ENCODE measurements around the gene ALDH7A1. TPM values are rescaled to one million over a fixed set of nuclear protein-coding genes. Genes with fewer than 3 reads are reported as not detected.
"Not testable (repeated sequence)": the region's sequence is repeated elsewhere in the genome, so short reads cannot be mapped to it uniquely, and the experiment has no call there.

ALDH7A1 gene
- total and polyA plus RNA-seq, 2 donors = 12.3 to 29.9 TPM

GRCh38 chr5:126519637-126520592, 75.1 kb downstream of the ALDH7A1 start:
- no peaks in the 10 kb centered on the region for H3K9me3 ChIP-seq (ENCODE audit: control insufficient read depth in 2 of 2, insufficient read depth in 1 of 2, low read length in 1 of 2)
- peaks cover 0 to 6% of the 10 kb centered on the region in 2 donors for H3K4me1 ChIP-seq (ENCODE audit: control insufficient read depth in 2 of 2, insufficient read depth in 2 of 2, low read length in 2 of 2)
- no peak overlapping the region for H3K4me3 ChIP-seq (ENCODE audit: low read length in 2 of 2)
- H3K27ac ChIP-seq (ENCODE audit: low read depth in 1 of 2, low read length in 1 of 2) = peak overlapping the region; percentile 19 to 71
- no peaks in the 10 kb centered on the region for H3K27me3 ChIP-seq (ENCODE audit: control insufficient read depth in 2 of 2, insufficient read depth in 1 of 2, low read length in 1 of 2)
- DNase-seq (ENCODE audit: low read depth in 6 of 9, low spot score in 9 of 9) = no peak
- no peaks in the 10 kb centered on the region for H3K36me3 ChIP-seq (ENCODE audit: control insufficient read depth in 2 of 2, insufficient read depth in 2 of 2, low read length in 1 of 2)
- 63% methylated on average over 6 of the region's 6 CpGs for WGBS

GRCh38 chr5:126519223-126519622, 75.8 kb downstream of the ALDH7A1 start:
- not testable (repeated sequence) for H3K27ac ChIP-seq (ENCODE audit: low read depth in 1 of 2, low read length in 1 of 2); H3K4me3 ChIP-seq (ENCODE audit: low read length in 2 of 2); H3K4me1 ChIP-seq (ENCODE audit: control insufficient read depth in 2 of 2, insufficient read depth in 2 of 2, low read length in 2 of 2); DNase-seq (ENCODE audit: low read depth in 6 of 9, low spot score in 9 of 9); H3K9me3 ChIP-seq (ENCODE audit: control insufficient read depth in 2 of 2, insufficient read depth in 1 of 2, low read length in 1 of 2); H3K27me3 ChIP-seq (ENCODE audit: control insufficient read depth in 2 of 2, insufficient read depth in 1 of 2, low read length in 1 of 2); H3K36me3 ChIP-seq (ENCODE audit: control insufficient read depth in 2 of 2, insufficient read depth in 2 of 2, low read length in 1 of 2)
- 85% methylated on average over 4 of the region's 4 CpGs for WGBS

- Histone ChIP-seq H3K36me3 (ENCODE audit: control insufficient read depth in 2 of 2, insufficient read depth in 2 of 2, low read length in 1 of 2) (no peaks in the 10 kb centered on the region), H3K27ac (ENCODE audit: low read depth in 1 of 2, low read length in 1 of 2) (no peak overlapping the region), H3K4me1 (ENCODE audit: control insufficient read depth in 2 of 2, insufficient read depth in 2 of 2, low read length in 2 of 2) (peaks cover 0 to 4% of the 10 kb centered on the region in 2 donors), H3K9me3 (ENCODE audit: control insufficient read depth in 2 of 2, insufficient read depth in 1 of 2, low read length in 1 of 2) (no peaks in the 10 kb centered on the region), H3K27me3 (ENCODE audit: control insufficient read depth in 2 of 2, insufficient read depth in 1 of 2, low read length in 1 of 2) (no peaks in the 10 kb centered on the region), H3K4me3 (ENCODE audit: low read length in 2 of 2) (no peak overlapping the region)
- DNase-seq (ENCODE audit: low read depth in 6 of 9, low spot score in 9 of 9) = no peak
These were observed 78.2 kb downstream of the ALDH7A1 start for GRCh38 chr5:126516852-126517251.

- H3K4me3 ChIP-seq (ENCODE audit: low read length in 2 of 2) = no peak overlapping the region
- no peaks in the 10 kb centered on the region for H3K27me3 ChIP-seq (ENCODE audit: control insufficient read depth in 2 of 2, insufficient read depth in 1 of 2, low read length in 1 of 2)
- no peaks in the 10 kb centered on the region for H3K9me3 ChIP-seq (ENCODE audit: control insufficient read depth in 2 of 2, insufficient read depth in 1 of 2, low read length in 1 of 2)
- 93% methylated on average over 1 of the region's 1 CpG for WGBS
- DNase-seq (ENCODE audit: low read depth in 6 of 9, low spot score in 9 of 9) = no peak
- peaks cover 0 to 4% of the 10 kb centered on the region in 2 donors for H3K4me1 ChIP-seq (ENCODE audit: control insufficient read depth in 2 of 2, insufficient read depth in 2 of 2, low read length in 2 of 2)
- no peak overlapping the region for H3K27ac ChIP-seq (ENCODE audit: low read depth in 1 of 2, low read length in 1 of 2)
- no peaks in the 10 kb centered on the region for H3K36me3 ChIP-seq (ENCODE audit: control insufficient read depth in 2 of 2, insufficient read depth in 2 of 2, low read length in 1 of 2)
These were observed 78.9 kb downstream of the ALDH7A1 start for GRCh38 chr5:126516133-126516532.

- Histone ChIP-seq H3K4me3 (ENCODE audit: low read length in 2 of 2) (no peak overlapping the region), H3K27ac (ENCODE audit: low read depth in 1 of 2, low read length in 1 of 2) (no peak overlapping the region), H3K9me3 (ENCODE audit: control insufficient read depth in 2 of 2, insufficient read depth in 1 of 2, low read length in 1 of 2) (no peaks in the 10 kb centered on the region)
These were observed 79.7 kb downstream of the ALDH7A1 start for GRCh38 chr5:126515337-126515736.

GRCh38 chr5:126514558-126515141, 80.4 kb downstream of the ALDH7A1 start:
- H3K27ac ChIP-seq (ENCODE audit: low read depth in 1 of 2, low read length in 1 of 2) = no peak overlapping the region
- WGBS = 97% methylated on average over 9 of the region's 9 CpGs
- no peak overlapping the region for H3K4me3 ChIP-seq (ENCODE audit: low read length in 2 of 2)
- H3K4me1 ChIP-seq (ENCODE audit: control insufficient read depth in 2 of 2, insufficient read depth in 2 of 2, low read length in 2 of 2) = peaks cover under 1 to 1% of the 10 kb centered on the region in 2 donors
- no peaks in the 10 kb centered on the region for H3K9me3 ChIP-seq (ENCODE audit: control insufficient read depth in 2 of 2, insufficient read depth in 1 of 2, low read length in 1 of 2)
- no peaks in the 10 kb centered on the region for H3K27me3 ChIP-seq (ENCODE audit: control insufficient read depth in 2 of 2, insufficient read depth in 1 of 2, low read length in 1 of 2)
- no peaks in the 10 kb centered on the region for H3K36me3 ChIP-seq (ENCODE audit: control insufficient read depth in 2 of 2, insufficient read depth in 2 of 2, low read length in 1 of 2)
- no peak for DNase-seq (ENCODE audit: low read depth in 6 of 9, low spot score in 9 of 9)

More at GRCh38 chr5:126515337-126515736, 79.7 kb downstream of the ALDH7A1 start:
- H3K27me3 ChIP-seq (ENCODE audit: control insufficient read depth in 2 of 2, insufficient read depth in 1 of 2, low read length in 1 of 2) = no peaks in the 10 kb centered on the region
- H3K36me3 ChIP-seq (ENCODE audit: control insufficient read depth in 2 of 2, insufficient read depth in 2 of 2, low read length in 1 of 2) = no peaks in the 10 kb centered on the region
- DNase-seq (ENCODE audit: low read depth in 6 of 9, low spot score in 9 of 9) = no peak
- H3K4me1 ChIP-seq (ENCODE audit: control insufficient read depth in 2 of 2, insufficient read depth in 2 of 2, low read length in 2 of 2) = peaks cover 0 to 4% of the 10 kb centered on the region in 2 donors

GRCh38 chr5:126514131-126514557, 80.9 kb downstream of the ALDH7A1 start:
- H3K36me3 ChIP-seq (ENCODE audit: control insufficient read depth in 2 of 2, insufficient read depth in 2 of 2, low read length in 1 of 2) = no peaks in the 10 kb centered on the region
- DNase-seq (ENCODE audit: low read depth in 6 of 9, low spot score in 9 of 9) = no peak
- no peaks in the 10 kb centered on the region for H3K9me3 ChIP-seq (ENCODE audit: control insufficient read depth in 2 of 2, insufficient read depth in 1 of 2, low read length in 1 of 2)
- no peak overlapping the region for H3K27ac ChIP-seq (ENCODE audit: low read depth in 1 of 2, low read length in 1 of 2)
- no peak overlapping the region for H3K4me3 ChIP-seq (ENCODE audit: low read length in 2 of 2)
- WGBS = 96% methylated on average over 4 of the region's 4 CpGs
- H3K4me1 ChIP-seq (ENCODE audit: control insufficient read depth in 2 of 2, insufficient read depth in 2 of 2, low read length in 2 of 2) = peaks cover 5% of the 10 kb centered on the region in 2 donors
- no peaks in the 10 kb centered on the region for H3K27me3 ChIP-seq (ENCODE audit: control insufficient read depth in 2 of 2, insufficient read depth in 1 of 2, low read length in 1 of 2)

GRCh38 chr5:126513703-126514102, 81.3 kb downstream of the ALDH7A1 start:
- H3K27me3 ChIP-seq (ENCODE audit: control insufficient read depth in 2 of 2, insufficient read depth in 1 of 2, low read length in 1 of 2) = no peaks in the 10 kb centered on the region
- H3K4me1 ChIP-seq (ENCODE audit: control insufficient read depth in 2 of 2, insufficient read depth in 2 of 2, low read length in 2 of 2) = peaks cover 5 to 8% of the 10 kb centered on the region in 2 donors
- 98% methylated on average over 4 of the region's 4 CpGs for WGBS
- H3K36me3 ChIP-seq (ENCODE audit: control insufficient read depth in 2 of 2, insufficient read depth in 2 of 2, low read length in 1 of 2) = no peaks in the 10 kb centered on the region
- no peak overlapping the region for H3K4me3 ChIP-seq (ENCODE audit: low read length in 2 of 2)
- peak overlapping the region in 1 of 2 donors; percentile 18 for H3K27ac ChIP-seq (ENCODE audit: low read depth in 1 of 2, low read length in 1 of 2)
- no peaks in the 10 kb centered on the region for H3K9me3 ChIP-seq (ENCODE audit: control insufficient read depth in 2 of 2, insufficient read depth in 1 of 2, low read length in 1 of 2)
- no peak for DNase-seq (ENCODE audit: low read depth in 6 of 9, low spot score in 9 of 9)

- Histone ChIP-seq H3K4me3 (ENCODE audit: low read length in 2 of 2) (no peak overlapping the region), H3K27me3 (ENCODE audit: control insufficient read depth in 2 of 2, insufficient read depth in 1 of 2, low read length in 1 of 2) (no peaks in the 10 kb centered on the region), H3K36me3 (ENCODE audit: control insufficient read depth in 2 of 2, insufficient read depth in 2 of 2, low read length in 1 of 2) (no peaks in the 10 kb centered on the region), H3K27ac (ENCODE audit: low read depth in 1 of 2, low read length in 1 of 2) (peak overlapping the region in 1 of 2 donors; percentile 4), H3K9me3 (ENCODE audit: control insufficient read depth in 2 of 2, insufficient read depth in 1 of 2, low read length in 1 of 2) (no peaks in the 10 kb centered on the region), H3K4me1 (ENCODE audit: control insufficient read depth in 2 of 2, insufficient read depth in 2 of 2, low read length in 2 of 2) (peaks cover 9 to 12% of the 10 kb centered on the region in 2 donors)
- DNase-seq (ENCODE audit: low read depth in 6 of 9, low spot score in 9 of 9) = no peak
- WGBS = 97% methylated on average over 2 of the region's 2 CpGs
These were observed 81.7 kb downstream of the ALDH7A1 start for GRCh38 chr5:126513302-126513701.
